H1 (cell line): Measurements from ENCODE around the gene STK31. TPM values are rescaled to one million over a fixed set of nuclear protein-coding genes. Genes with fewer than 3 reads are reported as not detected.

Experiments
- CTCF ChIA-PET: fragments of 300-600 bp; sonication (Branson Sonifier 250); formaldehyde crosslinking; loops from one replicate; lab custom pipeline; 2021; ENCODE audit not compliant: partially characterized antibody; lab: Charles Lee
- POLR2A ChIA-PET: fragments of 300-600 bp; sonication (Branson Sonifier 250); formaldehyde crosslinking; loops from one replicate; lab custom pipeline; 2021; ENCODE audit warnings: inconsistent platforms; ENCODE audit not compliant: partially characterized antibody; lab: Charles Lee
- DNase-seq, 2 experiments: peaks; one replicate each; pipeline versions ENCODE4 v3.0.0 to v3.0.0-alpha.2; 2010 to 2022; ENCODE audit warnings: low spot score in 2 of 2, low read depth in 1 of 2, mixed read lengths in 1 of 2
- FAIRE-seq: peaks from 2 replicates; lab custom pipeline; 2011; peaks lifted over from hg19 to GRCh38; lab: Jason Lieb, UNC
- H2AFZ ChIP-seq: 2 replicates; pipeline ENCODE4 v1.8.1; 2012; ENCODE audit warnings: low read length, inconsistent platforms
- H2AK5ac ChIP-seq: 2 replicates; pipeline ENCODE4 v1.6.1; 2013; ENCODE audit warnings: low read depth, low read length
- H2BK120ac ChIP-seq: replicated peaks from 2 replicates; pipeline ENCODE3; 2013; ENCODE audit warnings: low read depth, low read length, inconsistent platforms
- H2BK12ac ChIP-seq: 2 replicates; pipeline ENCODE4 v1.6.1; 2013; ENCODE audit warnings: low read depth, low read length
- H2BK15ac ChIP-seq: 2 replicates; pipeline ENCODE4 v1.6.1; 2013; ENCODE audit warnings: low read length
- H2BK20ac ChIP-seq: 2 replicates; pipeline ENCODE4 v1.6.1; 2013; ENCODE audit warnings: low read length
- H2BK5ac ChIP-seq: 2 replicates; pipeline ENCODE4 v1.6.1; 2013; ENCODE audit warnings: low read depth, low read length
- H3K14ac ChIP-seq: 2 replicates; pipeline ENCODE4 v1.6.1; 2013; ENCODE audit warnings: inconsistent platforms; ENCODE audit not compliant: insufficient read length
- H3K18ac ChIP-seq: 2 replicates; pipeline ENCODE4 v1.6.1; 2013; ENCODE audit warnings: low read length; ENCODE audit errors: extremely low read depth
- H3K23ac ChIP-seq: 2 replicates; pipeline ENCODE4 v1.6.1; 2013; ENCODE audit warnings: inconsistent platforms; ENCODE audit not compliant: insufficient read length
- H3K23me2 ChIP-seq: 2 replicates; pipeline ENCODE4 v1.6.1; 2013; ENCODE audit warnings: low read depth, low read length
- H3K27ac ChIP-seq: 2 replicates; pipeline ENCODE4 v1.6.1; 2011; ENCODE audit warnings: low read depth, low read length, inconsistent platforms
- H3K27me3 ChIP-seq, 4 experiments: replicated peaks in 1 of 4; 1 replicate in 1 of 4; 2 replicates in 3 of 4; pipeline versions ENCODE4 v1.6.1 to v1.8.1; 2011 to 2013; ENCODE audit warnings: low read length in 3 of 4, mild to moderate bottlenecking in 3 of 4, inconsistent platforms in 2 of 4, mixed read lengths in 2 of 4, moderate library complexity in 1 of 4; ENCODE audit not compliant: control insufficient read depth in 3 of 4, insufficient read depth in 3 of 4; ENCODE audit errors: extremely low read depth in 1 of 4
- H3K36me3 ChIP-seq, 4 experiments: 2 replicates each; pipeline versions ENCODE4 v1.6.1 to v1.8.1; 2011 to 2013; ENCODE audit warnings: mild to moderate bottlenecking in 4 of 4, low read length in 3 of 4, moderate library complexity in 2 of 4, control low read depth in 1 of 4, inconsistent platforms in 1 of 4; ENCODE audit not compliant: insufficient read depth in 4 of 4, control insufficient read depth in 2 of 4
- H3K4ac ChIP-seq: replicated peaks from 2 replicates; pipeline ENCODE3; 2013; ENCODE audit warnings: low read length, low read depth, mixed read lengths, inconsistent platforms; ENCODE audit not compliant: insufficient read length
- H3K4me1 ChIP-seq, 4 experiments: replicated peaks in 1 of 4; 1 replicate in 1 of 4; 2 replicates in 3 of 4; pipeline versions ENCODE4 v1.6.1 to v1.8.1; 2011 to 2013; ENCODE audit warnings: low read length in 3 of 4, inconsistent platforms in 2 of 4, mixed read lengths in 1 of 4; ENCODE audit not compliant: insufficient read depth in 4 of 4, control insufficient read depth in 3 of 4
- H3K4me2 ChIP-seq, 2 experiments: 2 replicates each; pipeline versions ENCODE4 v1.6.1 to v1.8.1; 2011 to 2013; ENCODE audit warnings: low read depth in 2 of 2, low read length in 2 of 2, control low read depth in 1 of 2, inconsistent platforms in 1 of 2, mild to moderate bottlenecking in 1 of 2; ENCODE audit not compliant: insufficient read depth in 1 of 2
- H3K4me3 ChIP-seq, 4 experiments: fragments of 200-600, 300-600 bp in 1 of 4; sonication (generic), shearing (Covaris generic), sonication (Bioruptor Twin) in 1 of 4; 2 replicates each; pipeline versions ENCODE4 v1.5.1 to v1.8.1; 2011 to 2016; ENCODE audit warnings: low read length in 4 of 4, low read depth in 3 of 4, control low read depth in 2 of 4, inconsistent platforms in 2 of 4, mild to moderate bottlenecking in 2 of 4, mixed read lengths in 1 of 4, moderate library complexity in 1 of 4; ENCODE audit not compliant: insufficient read depth in 2 of 4; ENCODE audit errors: extremely low read depth in 1 of 4
- H3K56ac ChIP-seq: replicated peaks from 2 replicates; pipeline ENCODE3; 2013; ENCODE audit warnings: low read depth, mild to moderate bottlenecking, mixed read lengths, low read length, inconsistent platforms; ENCODE audit not compliant: insufficient read length
- H3K79me1 ChIP-seq: 2 replicates; pipeline ENCODE4 v1.6.1; 2013; ENCODE audit warnings: low read depth, low read length, control low read depth
- H3K79me2 ChIP-seq, 2 experiments: 2 replicates each; pipeline versions ENCODE4 v1.6.1 to v1.8.1; 2012 to 2013; ENCODE audit warnings: low read length in 2 of 2, mild to moderate bottlenecking in 2 of 2, inconsistent platforms in 1 of 2; ENCODE audit not compliant: insufficient read depth in 2 of 2, control insufficient read depth in 1 of 2
- H3K9ac ChIP-seq, 4 experiments: replicated peaks in 1 of 4; 1 replicate in 1 of 4; 2 replicates in 3 of 4; pipeline versions ENCODE4 v1.6.1 to v1.8.1; 2011 to 2013; ENCODE audit warnings: low read depth in 3 of 4, low read length in 3 of 4, control low read depth in 2 of 4, mild to moderate bottlenecking in 2 of 4, moderate library complexity in 2 of 4, inconsistent platforms in 1 of 4; ENCODE audit errors: extremely low read depth in 1 of 4
- H3K9me3 ChIP-seq, 2 experiments: 2 replicates each; pipeline versions ENCODE4 v1.6.1 to v1.8.1; 2012 to 2013; ENCODE audit warnings: mild to moderate bottlenecking in 2 of 2, moderate library complexity in 2 of 2, control low read depth in 1 of 2, inconsistent platforms in 1 of 2, low read depth in 1 of 2, low read length in 1 of 2, mixed read lengths in 1 of 2; ENCODE audit not compliant: insufficient read depth in 2 of 2
- H4K20me1 ChIP-seq, 2 experiments: replicated peaks in 1 of 2; 2 replicates each; pipeline versions ENCODE3 to v1.8.1; 2011 to 2013; ENCODE audit warnings: inconsistent platforms in 2 of 2, low read length in 2 of 2, mild to moderate bottlenecking in 1 of 2; ENCODE audit not compliant: insufficient read depth in 2 of 2, control insufficient read depth in 1 of 2
- H4K5ac ChIP-seq: 2 replicates; pipeline ENCODE4 v1.6.1; 2013; ENCODE audit warnings: low read length, low read depth, mixed read lengths, inconsistent platforms; ENCODE audit not compliant: insufficient read length
- H4K8ac ChIP-seq: 2 replicates; pipeline ENCODE4 v1.8.0; 2013; ENCODE audit warnings: mild to moderate bottlenecking, moderate library complexity, low read length, inconsistent platforms; ENCODE audit not compliant: insufficient read depth; ENCODE audit errors: extremely low read depth
- H4K91ac ChIP-seq: replicated peaks from 2 replicates; pipeline ENCODE3; 2013; ENCODE audit warnings: low read length, mixed read lengths, inconsistent platforms; ENCODE audit not compliant: insufficient read length
- NRF1 ChIP-seq: IDR thresholded peaks from 2 replicates; pipeline ENCODE4 v1.6.1; 2011; ENCODE audit warnings: mild to moderate bottlenecking, low read depth, low read length, improper control_type of control experiment
- YY1 ChIP-seq: IDR thresholded peaks from 2 replicates; pipeline ENCODE4 v1.6.1; 2011; ENCODE audit warnings: low read depth, mild to moderate bottlenecking, low read length
- WGBS, 2 experiments: shearing (Covaris generic) in 1 of 2; methylation state at CpG; one replicate each; pipeline versions ENCODE4 v1.1.6 to v1.1.7; 2013 to 2015; ENCODE audit warnings: low lambda C conversion rate in 2 of 2, mixed read lengths in 2 of 2, inconsistent platforms in 1 of 2, low coverage in 1 of 2, missing lambda C conversion rate in 1 of 2; ENCODE audit not compliant: insufficient replicate concordance in 2 of 2, insufficient coverage in 1 of 2, insufficient read length in 1 of 2; ENCODE audit errors: extremely low coverage in 1 of 2, missing lambda C conversion rate in 1 of 2; 5-methylcytosine and 5-hydroxymethylcytosine counted together
- polyA plus RNA-seq, 7 experiments: library from polyadenylated mRNA; depleted of rRNA in 3 of 7; stranded (reverse) in 5 of 7; unstranded in 2 of 7; fragments of >200 nt in 5 of 7; fragments of 200-250 nt in 2 of 7; gene quantifications; 1 replicate in 5 of 7; 2 replicates in 1 of 7; 4 replicates in 1 of 7; pipeline versions ENCODE4 v1.2.1 to v1.2.3, GENCODE V29; 2011 to 2013; ENCODE audit warnings: missing spikeins in 2 of 7, mixed read lengths in 2 of 7
- total RNA-seq: library from RNA; stranded (reverse); fragmentation: NEBNext Ultra II Directional; extraction: Animal tissue kit (Norgen Biotek cat#: 25700); gene quantifications from 2 replicates; pipeline ENCODE4 v1.2.1, GENCODE V29; 2021

Gene STK31
- total and polyA plus RNA-seq, 2 of the 8 experiments (the other 6 are each of a cell fraction or from before 2014, with no cell fraction given) = 0.15 to 0.32 TPM

- Histone ChIP-seq H3K4me2 (no peak overlapping the region), H2BK5ac (no peak overlapping the region), H3K4me3 (no peak overlapping the region), H2AFZ (peak overlapping the region; percentile 59; the same call in 1 of the 2 replicates), H4K20me1 (no peaks in the 10 kb centered on the region), H3K4me1 (peaks cover 6 to 16% (median 12%) of the 10 kb centered on the region in 4 experiments), H3K79me2 (no peaks in the 10 kb centered on the region), H3K56ac (no peak overlapping the region), H4K91ac (no peak overlapping the region), H2BK12ac (no peak overlapping the region), H3K23me2 (peaks cover 2% of the 10 kb centered on the region; the same call in 1 of the 2 replicates), H2BK15ac (no peak overlapping the region), H3K14ac (no peak overlapping the region), H3K4ac (no peak overlapping the region)
- FAIRE-seq = no peak
- TF ChIP-seq NRF1 (no peak), YY1 (peak; percentile 83)
- TF ChIP-seq, all 59 proteins: peak for 1
- Histone ChIP-seq H2AK5ac (no peak overlapping the region), H4K8ac (no peak overlapping the region), H2BK120ac (peak overlapping the region; percentile 24), H3K9ac (no peak overlapping the region), H3K23ac (no peak overlapping the region), H3K79me1 (no peaks in the 10 kb centered on the region), H3K27me3 (no peaks in the 10 kb centered on the region), H4K5ac (no peak overlapping the region), H3K36me3 (no peaks in the 10 kb centered on the region), H2BK20ac (peak overlapping the region; percentile 93; the same call in 1 of the 2 replicates), H3K27ac (peak overlapping the region; percentile 37; the same call in 1 of the 2 replicates), H3K9me3 (no peaks in the 10 kb centered on the region), H3K18ac (no peak overlapping the region)
- POLR2A ChIA-PET = interaction anchor here (0.7 to 3.9 kb wide), 3 partner anchors 17 to 48 kb away, joined by 3 to 27 read pairs (median 3); partner anchors contain the start of genes FAM221A and STK31
- no peak for DNase-seq
- WGBS, 2 experiments = 93% methylated on average over 3 of the region's 3 CpGs; no CpG with 5 or more reads in 1 of the 2 experiments
- CTCF ChIA-PET = interaction anchor here (1.0 to 2.2 kb wide), 8 partner anchors 16 to 57 kb away, joined by 3 to 11 read pairs (median 6); partner anchors contain the start of gene FAM221A
Measured at GRCh38 chr7:23661385-23661784, 48.6 kb upstream of the STK31 start.
